GM12878 (cell line): ENCODE measurements around the gene DIO2. TPM values are rescaled to one million over a fixed set of nuclear protein-coding genes. Genes with fewer than 3 reads are reported as not detected.

Source experiments
- ATAC-seq: fragments of 200-7000 bp; cut with Tn5 transposase; 3 replicates; pipeline ENCODE4 v1.9.1; 2020; ENCODE audit warnings: mild to moderate bottlenecking, moderate library complexity
- BruUV-seq: library from RNA; stranded (reverse); fragments of 400-500 nt; replicated peaks from 2 replicates; lab custom pipeline; 2021; lab: Mats Ljungman, UMichigan
- CTCF ChIA-PET: fragments of 300-600 bp; sonication (Branson Sonifier 250); formaldehyde crosslinking; extraction: SDS; loops from one replicate; lab custom pipeline; 2021; ENCODE audit warnings: inconsistent platforms; lab: Yijun Ruan, JAX
- POLR2A ChIA-PET: fragments of 350-600 bp; formaldehyde crosslinking; extraction: SDS; loops from one replicate; lab custom pipeline; 2021; ENCODE audit warnings: inconsistent platforms; lab: Charles Lee
- RAD21 ChIA-PET: fragments of 300-600 bp; sonication (Branson Sonifier 250); formaldehyde crosslinking; loops from one replicate; lab custom pipeline; 2023; ENCODE audit warnings: antibody characterized with exemption; ENCODE audit not compliant: unreplicated experiment; lab: Charles Lee
- SMC1A ChIA-PET: fragments of 300-600 bp; sonication (Branson Sonifier 250); formaldehyde crosslinking; loops from one replicate; lab custom pipeline; 2023; ENCODE audit not compliant: unreplicated experiment, uncharacterized antibody; lab: Charles Lee
- DNase-seq: peaks from one replicate; pipeline ENCODE4 v3.0.0-alpha.2; 2011; ENCODE audit warnings: low read depth, low spot score
- FAIRE-seq: peaks from 3 replicates; lab custom pipeline; 2011; peaks lifted over from hg19 to GRCh38; lab: Jason Lieb, UNC
- H2AFZ ChIP-seq: 2 replicates; pipeline ENCODE4 v1.6.0; 2011; ENCODE audit warnings: low read depth, low read length, control low read depth; ENCODE audit not compliant: control insufficient read depth
- H3K27ac ChIP-seq: 2 replicates; pipeline ENCODE4 v1.5.1; 2011; ENCODE audit warnings: control low read depth; ENCODE audit not compliant: control insufficient read depth, insufficient read depth
- H3K27me3 ChIP-seq, 2 experiments: replicated peaks in 1 of 2; 2 replicates each; pipeline versions ENCODE4 v1.6.0 to v1.6.1; 2011; ENCODE audit warnings: low read length in 1 of 2; ENCODE audit not compliant: control insufficient read depth in 2 of 2, insufficient read depth in 2 of 2
- H3K36me3 ChIP-seq, 2 experiments: 2 replicates each; pipeline ENCODE4 v1.5.1; 2011; ENCODE audit warnings: low read length in 1 of 2; ENCODE audit not compliant: control insufficient read depth in 2 of 2, insufficient read depth in 2 of 2
- H3K4me1 ChIP-seq: 2 replicates; pipeline ENCODE4 v1.6.1; 2011; ENCODE audit warnings: mild to moderate bottlenecking, low read length, moderate library complexity, mixed read lengths; ENCODE audit not compliant: control insufficient read depth, insufficient read depth
- H3K4me2 ChIP-seq: 2 replicates; pipeline ENCODE4 v1.6.0; 2011; ENCODE audit warnings: control low read depth; ENCODE audit not compliant: control insufficient read depth, insufficient read depth
- H3K4me3 ChIP-seq: fragments of 200-600 bp; sonication (generic); 2 replicates; pipeline ENCODE4 v1.5.1; 2016
- H3K79me2 ChIP-seq: 2 replicates; pipeline ENCODE4 v1.6.0; 2011; ENCODE audit warnings: low read length; ENCODE audit not compliant: control insufficient read depth, insufficient read depth
- H3K9ac ChIP-seq: 2 replicates; pipeline ENCODE4 v1.8.0; 2011; ENCODE audit warnings: low read length, control low read depth, mixed read lengths; ENCODE audit not compliant: control insufficient read depth, insufficient read depth
- H3K9me3 ChIP-seq: replicated peaks from 3 replicates; pipeline ENCODE4 v1.5.1; 2011; ENCODE audit warnings: mild to moderate bottlenecking, low read length; ENCODE audit not compliant: control insufficient read depth, insufficient read depth
- H4K20me1 ChIP-seq: 2 replicates; pipeline ENCODE4 v1.6.0; 2011; ENCODE audit not compliant: control insufficient read depth, insufficient read depth
- BCL11A ChIP-seq: IDR thresholded peaks from 2 replicates; pipeline ENCODE4 v1.6.1; 2011; ENCODE audit warnings: low read depth, low read length
- CBX3 ChIP-seq: fragments of 200-600 bp; sonication (generic); IDR thresholded peaks from 2 replicates; pipeline ENCODE4 v1.6.1; 2016; ENCODE audit warnings: low read depth, borderline replicate concordance
- CHD4 ChIP-seq: fragments of 200-600 bp; sonication (generic); IDR thresholded peaks from 2 replicates; pipeline ENCODE4 v1.6.1; 2016; ENCODE audit warnings: mild to moderate bottlenecking
- HCFC1 ChIP-seq: fragments of 150-350 bp; IDR thresholded peaks from 2 replicates; pipeline ENCODE4 v1.6.1; 2014; ENCODE audit warnings: low read length
- HDAC6 ChIP-seq: fragments of 200-600 bp; sonication (generic); IDR thresholded peaks from one replicate; pipeline ENCODE4 v1.8.0; 2017; ENCODE audit warnings: antibody characterized with exemption; ENCODE audit not compliant: unreplicated experiment
- KAT2A ChIP-seq: conservative IDR thresholded peaks from 2 replicates; pipeline ENCODE4 v1.6.1; 2011; ENCODE audit warnings: low read depth, low read length; ENCODE audit not compliant: control insufficient read depth
- LARP7 ChIP-seq: fragments of 450-650 bp; IDR thresholded peaks from 2 replicates; pipeline ENCODE4 v1.6.1; 2017; ENCODE audit warnings: mild to moderate bottlenecking
- MTA2 ChIP-seq: fragments of 450-650 bp; IDR thresholded peaks from 2 replicates; pipeline ENCODE4 v1.6.1; 2016; ENCODE audit warnings: low read depth, mild to moderate bottlenecking, moderate library complexity
- MTA3 ChIP-seq: IDR thresholded peaks from 2 replicates; pipeline ENCODE4 v1.6.1; 2012; ENCODE audit warnings: low read length, inconsistent platforms, borderline replicate concordance
- NR2F1 ChIP-seq: fragments of 450-650 bp; conservative IDR thresholded peaks from 2 replicates; pipeline ENCODE4 v1.6.1; 2017; ENCODE audit warnings: mild to moderate bottlenecking
- POLR2A ChIP-seq: IDR thresholded peaks from 2 replicates; pipeline ENCODE4 v1.6.1; 2011; ENCODE audit warnings: low read depth, mild to moderate bottlenecking, low read length
- POLR2AphosphoS2 ChIP-seq: IDR thresholded peaks from 2 replicates; pipeline ENCODE4 v1.6.1; 2011; ENCODE audit warnings: low read depth, mild to moderate bottlenecking, low read length, improper control_type of control experiment, moderate library complexity
- SIN3A ChIP-seq: IDR thresholded peaks from 2 replicates; pipeline ENCODE4 v1.6.1; 2012; ENCODE audit warnings: low read depth, low read length, improper control_type of control experiment
- SMAD1 ChIP-seq: fragments of 450-650 bp; IDR thresholded peaks from 2 replicates; pipeline ENCODE4 v1.6.1; 2018; ENCODE audit warnings: mild to moderate bottlenecking, low read depth; ENCODE audit not compliant: partially characterized antibody
- TCF12 ChIP-seq: IDR thresholded peaks from 2 replicates; pipeline ENCODE4 v1.6.1; 2011; ENCODE audit warnings: low read depth, mild to moderate bottlenecking, low read length
- YY1 ChIP-seq: IDR thresholded peaks from 2 replicates; pipeline ENCODE4 v1.6.1; 2011; ENCODE audit warnings: low read depth, mild to moderate bottlenecking, low read length
- ZNF207 ChIP-seq: fragments of 450-650 bp; IDR thresholded peaks from 2 replicates; pipeline ENCODE4 v1.6.1; 2014; ENCODE audit warnings: antibody characterized with exemption, mild to moderate bottlenecking, borderline replicate concordance
- in situ Hi-C: fragments of 300-500 bp; cut with MboI; formaldehyde crosslinking; loops from 9 replicates; pipeline ENCODE4 v1.14.3; 2018; ENCODE audit warnings: mixed read lengths
- intact Hi-C: fragments of 100-400 bp; cut with micrococcal nuclease; formaldehyde crosslinking; loops from one replicate; pipeline ENCODE4 v1.14.2; 2022; ENCODE audit not compliant: unreplicated experiment
- polyA plus RNA-seq, 11 experiments: library from polyadenylated mRNA; depleted of rRNA in 4 of 11; unstranded in 6 of 11; stranded (reverse) in 5 of 11; fragments of >200 nt; fragmentation: Nextera tagmentation in 4 of 11; fragmentation: Illumina TruSeq in 1 of 11; extraction: Ambion mirVana in 4 of 11; extraction: Trizol in 1 of 11; gene quantifications; 1 replicate in 1 of 11; 2 replicates in 10 of 11; pipeline versions ENCODE4 v1.2.1 to v1.2.3, GENCODE V29; 2011 to 2016; ENCODE audit warnings: inconsistent platforms in 2 of 11, missing spikeins in 2 of 11, low read depth in 1 of 11
- total RNA-seq, 4 experiments: library from RNA; depleted of rRNA in 3 of 4; stranded (reverse); fragments of >200 nt in 3 of 4; fragmentation: Illumina TruSeq in 1 of 4; extraction: Trizol in 1 of 4; gene quantifications; 2 replicates each; pipeline versions ENCODE4 v1.2.1 to v1.2.3, GENCODE V29; 2013 to 2021
- TF ChIP-seq, protein P1 (sequence below): IDR thresholded peaks from 2 replicates; pipeline ENCODE4 v1.6.1; 2012; ENCODE audit warnings: low read length, inconsistent platforms

The DIO2 gene
- total and polyA plus RNA-seq, 10 of the 15 experiments (the other 5 are each of a cell fraction or from before 2014, with no cell fraction given): not detected

DNA sequence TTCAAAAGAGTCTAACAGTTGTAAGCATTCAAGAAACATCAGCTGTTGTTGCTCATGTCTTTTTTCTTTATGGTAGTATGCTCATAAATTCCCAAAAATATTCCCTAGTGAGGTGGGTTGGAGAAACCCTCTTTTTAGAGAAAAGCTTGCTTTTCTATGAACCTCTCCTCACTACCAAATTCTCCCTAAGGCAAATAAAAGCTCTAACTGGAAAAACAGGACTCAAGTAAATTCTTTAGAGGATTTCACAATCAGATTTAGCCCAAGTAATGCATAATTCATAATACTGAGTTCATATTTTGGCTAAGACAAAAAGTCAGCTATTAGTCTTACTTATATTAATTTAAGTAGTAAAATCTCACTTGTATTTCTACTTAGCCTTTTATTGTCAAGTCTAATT, 59.1 kb downstream of the DIO2 start:
- Histone ChIP-seq H3K36me3 (no peaks in the 10 kb centered on the region), H4K20me1 (no peaks in the 10 kb centered on the region), H3K9ac (no peak overlapping the region), H3K79me2 (no peaks in the 10 kb centered on the region), H3K27me3 (no peaks in the 10 kb centered on the region), H2AFZ (no peak overlapping the region)
- FAIRE-seq (no peak), ATAC-seq (no peak)
- intact Hi-C loops: no loop called here
- no TSS peak for BruUV-seq
- TF ChIP-seq ZNF207 (no peak), KAT2A (no peak), MTA2 (no peak), TCF12 (no peak), YY1 (no peak), SMAD1 (no peak), CHD4 (no peak), NR2F1 (no peak), POLR2AphosphoS2 (no peak), LARP7 (no peak), MTA3 (no peak), SIN3A (no peak), HDAC6 (no peak), POLR2A (no peak), CBX3 (no peak), BCL11A (no peak), HCFC1 (no peak)
- TF ChIP-seq, protein P1, sequence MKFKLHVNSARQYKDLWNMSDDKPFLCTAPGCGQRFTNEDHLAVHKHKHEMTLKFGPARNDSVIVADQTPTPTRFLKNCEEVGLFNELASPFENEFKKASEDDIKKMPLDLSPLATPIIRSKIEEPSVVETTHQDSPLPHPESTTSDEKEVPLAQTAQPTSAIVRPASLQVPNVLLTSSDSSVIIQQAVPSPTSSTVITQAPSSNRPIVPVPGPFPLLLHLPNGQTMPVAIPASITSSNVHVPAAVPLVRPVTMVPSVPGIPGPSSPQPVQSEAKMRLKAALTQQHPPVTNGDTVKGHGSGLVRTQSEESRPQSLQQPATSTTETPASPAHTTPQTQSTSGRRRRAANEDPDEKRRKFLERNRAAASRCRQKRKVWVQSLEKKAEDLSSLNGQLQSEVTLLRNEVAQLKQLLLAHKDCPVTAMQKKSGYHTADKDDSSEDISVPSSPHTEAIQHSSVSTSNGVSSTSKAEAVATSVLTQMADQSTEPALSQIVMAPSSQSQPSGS: no peak
- TF ChIP-seq, all 136 proteins: peak for 0
- H3K27ac ChIP-seq: no peak overlapping the region
- no peak for DNase-seq
- no peak overlapping the region for H3K4me3 ChIP-seq
- in situ Hi-C loops: no loop called here
- no peak overlapping the region for H3K4me2 ChIP-seq
- H3K9me3 ChIP-seq: no peaks in the 10 kb centered on the region
- ChIA-PET POLR2A (no interaction called here), RAD21 (no interaction called here), CTCF (no interaction called here), SMC1A (interaction anchor here (0.8 kb wide), 1 partner anchor 32 kb away, joined by 3 read pairs; no protein-coding TSS in a partner anchor)
- H3K4me1 ChIP-seq: no peaks in the 10 kb centered on the region
